ENCODE results near the gene RASSF8.

The RASSF8 gene

DNA sequence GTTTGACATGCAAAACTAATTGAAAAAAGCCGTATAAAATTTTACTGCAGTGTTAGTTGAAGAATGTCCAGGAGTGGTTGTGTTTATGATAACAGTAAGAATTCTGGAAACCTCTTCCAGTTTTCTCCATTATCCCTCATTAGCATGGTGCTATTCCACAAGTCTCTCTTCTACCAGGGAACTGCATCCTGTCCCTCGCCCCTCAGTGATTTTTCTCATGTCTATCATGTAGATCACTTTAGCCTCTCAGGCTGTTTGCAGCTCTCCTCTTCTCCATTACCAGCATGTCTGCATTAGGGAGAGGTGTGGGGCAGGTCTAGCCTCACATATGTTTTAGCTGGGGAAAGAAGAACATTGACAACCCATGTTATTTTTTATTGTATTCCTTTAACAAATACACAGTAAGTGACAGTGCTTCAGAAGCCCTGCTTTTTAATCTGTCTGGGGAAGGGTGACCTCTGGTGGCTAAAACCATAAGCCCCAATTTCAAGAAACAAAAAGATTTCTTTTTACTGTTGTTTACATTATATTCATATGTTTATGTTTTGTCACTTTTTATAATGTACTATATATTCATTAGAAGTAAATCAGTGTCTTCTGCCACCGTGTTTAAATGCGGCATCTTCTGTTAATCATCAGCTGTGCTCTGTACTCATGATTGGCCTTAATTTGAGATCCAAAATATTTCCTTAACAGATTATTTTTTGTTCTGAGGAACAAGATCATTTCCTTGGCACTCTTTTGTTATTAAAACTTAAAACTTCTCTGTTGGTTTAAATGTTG lies 70.7 kb downstream of the RASSF8 start:
- no peak for DNase-seq (ENCODE audit: low read depth)

DNA sequence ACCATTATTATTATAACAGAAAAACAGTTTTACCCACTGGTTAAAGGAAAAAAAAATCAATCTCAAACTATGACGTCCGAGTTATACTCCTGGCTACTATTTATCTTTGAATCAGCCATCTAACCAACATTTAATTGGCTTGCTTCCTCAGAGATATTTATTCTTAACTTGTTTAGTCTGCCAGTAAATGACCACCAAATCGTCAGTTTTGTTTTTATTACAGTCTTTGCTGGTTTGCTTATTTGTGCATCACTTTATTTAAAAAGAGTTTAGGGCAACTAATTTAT lies 71.2 kb downstream of the RASSF8 start:
- no peak for DNase-seq (ENCODE audit: low read depth)

DNA sequence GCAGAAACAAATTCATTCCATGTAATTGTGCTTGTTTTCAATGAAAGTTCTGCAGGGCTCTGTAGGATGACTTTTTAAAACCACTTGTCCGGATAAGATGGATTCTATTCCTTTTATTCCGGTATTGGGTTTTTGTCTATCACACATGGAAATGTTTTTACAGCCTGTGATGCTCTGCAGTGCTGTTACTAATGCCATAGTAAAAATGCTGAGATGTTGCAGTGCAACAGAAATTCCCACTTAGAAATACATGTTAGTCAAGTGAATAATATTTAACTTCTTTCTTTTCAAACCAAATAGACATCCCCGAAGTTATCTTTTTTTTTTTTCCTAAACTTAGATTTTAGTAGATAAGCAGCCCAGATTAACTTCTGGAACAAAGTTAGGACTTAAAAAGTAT lies 71.9 kb downstream of the RASSF8 start:
- no peak for DNase-seq (ENCODE audit: low read depth)

DNA sequence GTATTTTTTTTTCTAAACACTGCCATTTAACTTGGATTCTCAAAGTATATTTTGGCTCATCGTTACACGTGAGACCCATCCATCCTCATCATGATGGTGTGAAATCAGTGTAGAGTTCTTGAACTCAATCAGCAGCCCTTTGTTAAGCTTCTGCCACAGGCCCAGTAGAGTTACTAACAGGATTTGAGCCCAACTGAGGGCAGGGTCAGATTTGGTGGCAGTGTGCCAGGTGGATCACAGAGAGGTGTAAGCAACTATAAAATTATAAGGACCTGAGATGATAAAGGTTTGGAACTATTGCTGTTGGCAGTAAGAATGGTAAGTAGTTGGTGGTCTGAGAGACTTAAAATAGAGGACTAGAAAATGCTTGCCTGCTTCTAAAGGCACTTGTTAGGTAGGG lies 72.8 kb downstream of the RASSF8 start:
- no peak for DNase-seq (ENCODE audit: low read depth)

DNA sequence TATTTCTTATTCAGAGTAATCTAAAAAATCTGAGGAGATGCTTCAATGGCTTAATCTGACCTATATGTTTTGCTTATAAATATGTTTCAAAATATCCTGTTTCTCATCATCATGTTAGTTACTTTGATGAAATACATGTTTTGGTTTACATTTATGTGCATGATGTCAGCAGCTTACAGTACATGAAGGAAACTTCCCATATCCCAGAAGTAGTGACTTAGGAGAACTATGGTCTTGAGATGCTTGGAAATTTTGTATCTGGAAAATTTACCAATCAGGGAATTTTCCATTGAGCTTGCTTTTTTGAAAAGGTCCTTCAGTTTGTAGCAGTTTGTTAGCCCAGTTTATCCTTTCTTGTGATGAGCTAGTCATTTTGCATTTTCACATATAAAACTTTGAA lies 73.3 kb downstream of the RASSF8 start:
- DNase-seq (ENCODE audit: low read depth): no peak

DNA sequence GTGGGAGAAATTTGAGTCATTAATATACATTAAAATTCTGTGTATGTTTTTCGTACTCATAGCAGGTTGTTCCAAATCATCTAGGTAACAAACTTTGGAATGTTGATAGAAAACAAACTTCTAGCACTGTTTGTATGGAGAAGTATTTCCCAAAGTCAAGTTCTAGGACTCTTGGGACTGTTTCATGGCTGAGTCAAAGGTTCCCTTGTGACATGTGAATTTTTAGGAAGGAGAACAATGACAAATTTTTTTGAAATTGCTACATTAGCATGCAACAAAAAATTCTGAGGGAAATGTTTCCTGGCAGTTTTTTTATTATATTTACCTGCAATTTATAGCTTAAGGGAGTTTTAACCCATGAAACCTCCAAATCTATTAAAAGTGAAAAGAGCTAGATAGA lies 73.8 kb downstream of the RASSF8 start:
- no peak for DNase-seq (ENCODE audit: low read depth)

DNA sequence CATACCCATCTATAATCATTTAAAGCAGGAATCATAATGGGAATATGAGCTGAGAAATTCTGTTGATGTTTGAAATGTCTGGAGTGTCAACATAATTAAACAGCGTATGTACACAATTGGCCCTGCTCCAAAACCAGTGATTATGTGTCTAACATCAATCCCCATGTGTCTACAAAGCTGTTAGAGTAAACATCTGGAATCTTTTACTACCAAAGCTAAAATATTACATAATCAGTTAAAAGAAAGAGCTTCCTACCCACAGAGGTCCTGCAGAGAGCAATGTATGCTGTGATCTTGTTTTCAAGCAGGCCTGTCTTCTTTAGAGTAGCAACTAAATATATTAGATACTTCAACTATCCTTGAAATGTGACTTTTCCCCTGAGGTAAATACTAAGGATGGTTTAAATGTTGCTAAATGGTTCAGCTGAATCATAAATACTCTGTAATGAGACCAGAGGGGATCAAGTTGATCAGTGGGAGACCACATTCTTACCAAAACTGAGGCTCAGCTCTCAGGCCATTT lies 74.3 kb downstream of the RASSF8 start:
- DNase-seq (ENCODE audit: low read depth): no peak

DNA sequence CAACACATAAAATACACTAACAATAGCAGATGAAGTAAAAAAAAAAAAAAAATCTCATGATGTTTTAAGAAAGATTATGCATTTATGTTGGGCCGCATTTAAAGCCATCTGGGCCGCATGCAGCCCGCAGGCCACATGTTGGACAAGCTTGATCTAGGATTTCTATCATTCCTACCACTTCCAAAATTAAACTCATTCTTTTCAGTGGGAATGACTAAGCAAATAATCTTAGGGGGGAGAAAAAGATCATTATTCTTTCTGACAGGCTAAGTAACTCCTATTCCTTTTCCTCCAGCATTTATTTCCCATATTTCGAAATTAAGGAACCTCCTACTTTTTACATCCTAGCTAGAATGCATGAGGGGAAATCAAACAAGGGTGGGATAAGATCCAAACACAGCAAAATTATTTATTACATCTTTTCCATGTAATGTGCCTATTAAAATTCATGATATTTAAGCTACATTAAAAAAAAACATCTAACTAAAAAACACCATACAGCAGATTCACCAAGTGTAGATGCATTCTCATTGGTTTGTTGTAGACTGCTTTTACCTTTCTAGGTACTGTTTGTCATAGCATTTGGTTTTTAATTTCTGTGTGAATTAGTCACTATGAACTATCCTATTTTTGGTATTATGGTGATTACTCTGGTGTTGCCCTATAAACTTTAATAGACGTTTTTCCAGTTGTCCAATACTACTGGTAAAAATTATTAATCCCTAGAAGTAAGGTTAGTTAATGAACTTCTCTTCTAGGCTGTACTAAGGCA lies 76.1 kb downstream of the RASSF8 start:
- DNase-seq (ENCODE audit: low read depth): no peak

DNA sequence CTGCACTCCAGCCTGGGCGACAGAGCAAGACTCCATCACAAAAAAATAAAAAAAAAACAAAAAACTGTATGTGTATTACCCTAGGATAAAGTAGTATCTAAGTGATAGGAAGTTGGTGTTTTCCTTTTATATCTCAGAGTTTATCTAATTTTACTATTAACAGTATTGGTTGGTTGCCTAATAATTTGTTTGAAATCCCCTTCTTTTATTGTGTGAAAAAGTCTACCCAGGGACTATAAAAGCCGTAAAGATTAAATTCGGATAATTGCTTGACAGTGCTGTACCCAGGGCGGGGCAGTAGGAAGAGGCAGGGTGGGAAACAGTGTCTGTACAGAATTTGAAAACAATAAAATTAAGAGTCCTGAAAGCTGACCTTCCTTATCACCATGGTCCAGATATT lies 78.4 kb downstream of the RASSF8 start:
- no peak for DNase-seq (ENCODE audit: low read depth)

DNA sequence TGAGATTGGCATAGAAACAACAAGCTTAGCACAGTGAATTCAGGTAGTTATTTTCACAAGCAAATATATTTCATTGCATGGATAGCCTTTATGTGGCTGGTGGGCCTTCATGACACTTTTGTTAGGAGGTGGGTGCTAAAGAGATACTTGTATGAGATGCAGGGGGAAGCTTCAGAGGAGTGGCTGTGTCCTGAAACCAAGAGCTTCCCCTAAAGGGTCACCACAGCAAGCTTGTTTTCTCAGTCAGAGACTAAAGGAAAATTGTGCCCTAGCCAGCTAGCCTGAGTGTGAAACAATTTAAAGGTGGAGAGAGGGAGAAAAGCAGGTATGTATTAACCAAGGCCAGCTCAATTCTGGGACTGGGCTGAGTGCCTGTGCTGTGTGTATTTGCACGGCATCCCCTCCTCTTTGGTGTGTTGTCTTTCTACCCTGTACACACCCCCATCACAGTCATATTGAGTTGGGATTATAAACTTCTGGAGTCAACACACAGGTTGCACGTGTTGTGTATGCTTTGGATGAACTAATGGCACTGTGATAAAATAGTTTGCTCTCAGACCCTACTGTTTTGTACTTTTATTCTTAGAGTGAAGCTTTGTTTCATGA lies 79.2 kb downstream of the RASSF8 start:
- DNase-seq (ENCODE audit: low read depth): no peak

DNA sequence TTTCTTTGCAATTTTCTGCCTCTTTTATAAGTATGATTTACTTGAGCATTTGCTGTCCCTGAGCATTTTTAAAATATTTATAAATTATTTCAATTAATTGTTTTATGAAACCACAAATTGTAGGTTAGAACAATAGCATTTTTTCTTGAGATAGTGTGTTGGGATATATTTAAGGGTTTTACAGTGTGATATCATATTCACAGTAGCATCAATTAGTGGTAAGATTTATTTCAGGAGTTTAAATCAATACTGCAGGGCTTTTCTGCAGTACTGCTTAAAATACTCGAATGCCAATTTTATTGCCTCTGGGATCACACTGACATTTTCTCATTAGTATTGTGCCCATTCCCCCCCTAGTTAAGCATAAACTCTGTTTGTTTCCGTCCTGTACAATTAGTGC lies 84.2 kb downstream of the RASSF8 start:
- DNase-seq (ENCODE audit: low read depth): no peak

DNA sequence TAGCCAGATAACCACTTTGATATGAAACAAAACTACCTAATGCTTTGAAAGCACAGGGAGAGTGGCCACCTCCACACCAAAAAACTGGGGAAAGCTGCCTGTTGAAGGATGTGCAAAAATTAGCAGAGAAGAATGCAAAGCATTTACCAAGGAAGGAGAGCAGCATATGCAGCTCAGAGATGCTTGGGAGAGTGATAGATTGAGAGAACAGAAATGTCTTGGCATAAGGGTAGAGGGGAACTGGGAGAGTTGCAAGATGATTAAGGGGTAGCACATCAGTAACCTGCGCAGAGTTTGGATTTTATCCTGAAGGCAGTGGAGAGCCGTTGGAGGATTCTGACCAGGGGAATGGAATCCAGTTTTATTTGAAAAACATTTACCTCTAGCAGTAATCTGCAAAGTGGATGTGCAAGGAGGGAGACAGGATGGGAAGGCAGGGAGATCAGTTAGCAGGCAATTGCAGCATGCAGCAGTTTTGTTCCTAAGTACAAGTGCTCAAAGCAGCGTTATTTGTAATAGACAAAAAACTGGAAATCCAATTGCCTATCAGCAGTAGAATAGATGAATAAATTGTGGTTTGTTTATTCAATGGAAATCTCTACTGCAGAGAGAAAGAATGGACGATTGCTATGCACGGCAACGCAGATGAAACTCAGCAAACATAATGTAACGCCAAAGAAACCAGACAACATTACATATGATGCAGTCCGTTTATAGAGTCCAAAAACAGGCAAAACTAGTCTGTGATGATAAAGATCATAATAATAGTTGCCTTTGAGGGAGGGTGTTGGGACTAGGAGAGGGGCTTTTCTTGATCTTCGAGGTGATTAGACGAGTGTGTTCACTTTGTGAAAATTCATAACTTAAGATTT lies 84.9 kb downstream of the RASSF8 start:
- no peak for DNase-seq (ENCODE audit: low read depth)

DNA sequence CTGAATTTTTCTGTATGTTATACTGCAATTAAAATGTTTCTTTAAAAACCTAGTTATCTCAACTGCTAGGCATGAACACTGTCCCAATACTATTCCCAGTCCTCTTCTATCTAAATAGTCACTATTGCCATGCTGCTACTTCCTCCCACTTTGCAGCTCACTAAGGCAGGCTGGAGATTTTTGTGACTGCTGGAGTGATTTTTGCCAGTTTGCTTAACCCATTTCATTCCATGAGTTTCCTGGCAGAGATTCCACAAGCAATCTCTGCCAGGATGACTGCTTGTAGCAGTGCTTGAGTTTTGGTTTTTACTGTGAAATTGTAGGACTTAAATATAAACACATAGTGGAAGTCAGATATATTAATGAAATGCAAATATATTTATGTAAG lies 85.5 kb downstream of the RASSF8 start:
- no peak for DNase-seq (ENCODE audit: low read depth)

DNA sequence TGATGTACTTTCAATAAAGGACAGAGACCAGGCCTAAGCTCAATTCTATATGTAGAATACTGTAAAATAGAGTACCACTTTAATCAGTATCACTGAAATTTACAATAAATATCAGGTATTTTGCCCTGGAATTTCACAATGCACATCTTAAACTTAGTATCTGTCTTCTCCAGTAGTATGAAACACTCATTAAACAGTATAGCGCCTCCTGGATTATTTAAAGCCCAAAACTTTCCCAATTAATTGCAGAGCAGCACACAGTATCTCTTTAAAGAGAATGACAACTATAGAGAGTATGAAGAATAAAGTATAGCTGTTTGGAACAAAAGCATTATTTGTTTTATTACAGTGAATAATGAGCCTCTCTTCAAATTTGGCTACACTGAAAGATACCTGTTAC lies 86.1 kb downstream of the RASSF8 start:
- DNase-seq (ENCODE audit: low read depth): no peak

DNA sequence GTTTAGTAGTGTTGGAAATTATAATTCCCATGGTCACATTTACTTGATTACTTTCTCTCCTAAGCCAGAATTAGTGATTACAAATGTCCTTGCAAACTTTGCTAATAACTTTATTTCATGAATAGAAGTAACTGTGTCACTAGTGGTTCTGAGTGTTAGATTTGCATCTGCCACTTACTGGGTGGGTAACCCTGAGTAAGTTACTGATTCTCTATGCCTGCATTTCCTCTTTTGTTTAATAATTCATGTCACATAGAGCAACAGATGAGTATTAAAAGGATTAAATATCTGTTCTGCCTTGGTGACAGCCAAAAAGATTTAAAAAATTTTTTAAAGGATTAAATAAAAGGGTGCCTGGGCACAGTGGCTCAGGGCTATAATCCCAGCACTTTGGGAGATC lies 87.7 kb downstream of the RASSF8 start:
- DNase-seq (ENCODE audit: low read depth): no peak

DNA sequence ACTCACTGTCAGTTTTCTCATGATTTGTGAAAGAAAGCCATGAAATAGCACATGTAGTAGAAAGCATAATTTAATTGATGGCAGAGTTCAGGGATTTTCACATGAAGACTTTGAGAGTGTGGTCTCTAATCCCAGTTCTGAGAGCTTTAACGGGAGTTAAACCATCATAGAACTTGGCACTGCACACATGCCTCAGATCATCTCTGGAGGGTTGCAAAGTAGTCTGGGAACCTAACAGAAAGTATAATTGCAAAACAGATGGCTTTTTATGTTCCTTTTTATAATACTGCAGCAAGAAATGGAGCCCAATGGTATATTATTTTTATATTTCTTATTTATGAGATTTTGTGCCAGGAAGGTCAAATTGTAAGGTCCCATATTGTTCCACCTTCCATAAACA lies 88.4 kb downstream of the RASSF8 start:
- no peak for DNase-seq (ENCODE audit: low read depth)

DNA sequence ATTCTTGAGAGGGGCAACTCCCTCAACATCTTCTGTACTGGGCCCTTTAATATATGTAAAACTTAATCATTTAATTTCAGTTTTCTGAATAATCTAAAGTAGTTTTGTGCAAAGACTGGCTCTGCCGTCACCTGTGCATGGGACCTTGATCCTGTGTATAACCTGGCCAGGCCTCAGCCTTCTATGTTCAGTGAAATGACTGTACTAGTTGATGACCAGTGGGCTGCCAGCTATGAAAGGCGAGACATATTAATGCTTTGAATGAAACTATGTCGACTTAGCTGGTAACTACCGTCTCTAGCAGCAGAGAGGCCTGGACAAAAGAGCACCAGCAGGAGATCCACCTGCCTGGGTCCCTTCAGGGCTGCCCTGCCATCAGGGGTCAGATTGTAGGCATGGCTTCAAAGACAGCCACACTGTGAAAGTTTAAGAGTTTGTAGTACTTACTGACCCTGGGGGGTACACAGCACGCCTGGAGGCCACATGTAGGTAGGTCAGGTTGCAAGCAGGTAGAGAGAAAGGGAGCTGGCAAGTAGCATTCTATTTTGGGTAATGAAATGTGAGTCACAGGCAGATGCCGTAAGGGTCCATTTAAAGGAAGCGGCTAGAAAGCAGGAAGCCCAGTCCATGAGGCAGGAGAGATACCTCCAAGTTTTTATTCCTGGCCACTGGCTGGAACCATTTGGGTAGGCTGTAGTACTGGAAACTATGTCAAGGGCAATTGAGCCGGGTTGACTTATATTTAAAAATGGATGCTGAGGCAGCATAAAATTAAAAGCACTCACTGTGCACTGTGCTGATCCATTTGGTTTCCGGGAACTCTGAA lies 89.1 kb downstream of the RASSF8 start:
- no peak for DNase-seq (ENCODE audit: low read depth)

DNA sequence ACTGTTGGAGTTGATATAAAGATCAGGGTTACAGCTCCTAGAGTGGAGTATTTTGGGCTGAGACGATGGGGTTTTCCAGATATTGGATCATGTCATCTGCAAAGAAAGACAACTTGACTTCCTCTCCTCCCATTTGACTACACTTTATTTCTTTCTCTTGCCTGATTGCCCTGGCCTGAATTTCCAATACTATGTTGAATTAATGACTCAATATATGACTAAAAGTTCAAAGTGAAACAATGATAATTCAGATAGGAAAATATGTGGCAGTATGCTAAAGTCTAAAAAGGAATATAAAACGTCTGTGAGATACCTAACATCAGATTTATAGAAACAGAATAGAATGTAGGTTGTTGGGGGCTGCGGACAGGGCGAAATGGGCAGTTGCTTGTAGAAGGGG lies 94.2 kb downstream of the RASSF8 start:
- no peak for DNase-seq (ENCODE audit: low read depth)

DNA sequence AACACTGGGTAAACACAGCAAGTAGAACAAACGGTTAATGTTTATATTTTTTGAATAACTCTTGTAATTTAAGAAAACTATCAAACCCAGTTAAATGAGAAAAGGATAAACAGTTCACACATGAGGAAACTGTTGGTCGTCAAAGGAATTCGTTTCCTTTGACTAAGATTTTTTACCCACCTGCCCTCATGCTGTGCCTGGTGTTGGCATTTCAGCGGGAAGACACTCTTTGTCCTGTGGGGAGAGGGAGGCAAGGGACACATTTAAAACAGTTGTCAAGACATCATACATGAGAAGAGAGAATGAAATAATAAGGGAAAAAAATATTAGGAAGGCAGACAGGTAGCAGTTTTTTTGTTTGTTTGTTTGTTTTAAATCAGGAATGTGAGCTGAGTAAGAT lies 95.9 kb downstream of the RASSF8 start:
- DNase-seq (ENCODE audit: low read depth): no peak

DNA sequence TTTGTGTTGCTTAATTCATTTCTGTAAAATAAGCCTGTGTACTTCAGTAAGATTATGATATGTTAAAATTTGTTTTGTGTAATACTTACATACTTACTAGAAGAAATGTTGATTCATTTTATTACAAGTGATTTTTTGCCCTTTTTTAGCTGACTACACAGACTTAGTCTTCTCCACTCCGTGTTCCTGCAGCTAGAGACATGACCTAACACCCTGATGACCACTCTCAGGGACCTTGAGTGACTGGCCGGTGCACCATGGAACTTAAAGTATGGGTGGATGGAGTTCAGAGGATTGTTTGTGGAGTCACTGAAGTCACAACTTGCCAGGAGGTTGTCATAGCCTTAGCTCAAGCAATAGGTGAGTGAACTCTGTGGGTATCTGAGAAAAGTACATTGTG lies 96.6 kb downstream of the RASSF8 start:
- no peak for DNase-seq (ENCODE audit: low read depth)

DNA sequence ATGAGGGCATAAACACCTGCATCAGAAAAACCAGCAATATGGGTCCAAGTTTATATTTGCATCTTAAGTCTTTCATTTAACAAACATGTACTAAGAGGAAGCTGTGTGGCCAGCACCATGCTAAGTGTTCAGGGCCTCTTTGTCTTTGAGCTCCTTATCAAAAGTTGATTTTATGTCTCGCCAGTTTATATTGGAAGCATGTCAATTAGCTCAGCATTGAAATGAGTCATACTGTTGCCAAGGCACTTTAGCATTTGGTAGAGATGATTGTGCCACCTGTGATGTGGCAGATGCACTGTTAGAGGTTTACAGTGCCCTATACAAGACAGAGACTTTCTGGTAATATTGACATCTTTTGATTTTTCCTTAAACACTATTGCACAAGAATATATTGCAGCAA lies 97.9 kb downstream of the RASSF8 start:
- DNase-seq (ENCODE audit: low read depth): no peak

Data from activated T-cell treated with anti-CD3 and anti-CD28 coated beads for 1 hour (primary cell).